ENCODE results near the gene GBF1. TPM values are rescaled to one million over a fixed set of nuclear protein-coding genes. Genes with fewer than 3 reads are reported as not detected.
A peak's percentile ranks its signal among the peaks of the same experiment; 100 is the strongest.

Gene GBF1
- total RNA-seq, 2 donors from 2014 or later: 32.1 to 44.2 TPM

- Mint-ChIP-seq H3K27ac (peak overlapping the region; percentile 38 to 39), H3K9me3 (no peaks in the 10 kb centered on the region), H3K36me3 (peaks cover 0 to 6% of the 10 kb centered on the region in 2 donors)
- ATAC-seq: no peak
- no peak for DNase-seq (ENCODE audit: low spot score in 2 of 2)
These were observed 97.1 kb downstream of the GBF1 start for GRCh38 chr10:102342458-102342857.

DNA sequence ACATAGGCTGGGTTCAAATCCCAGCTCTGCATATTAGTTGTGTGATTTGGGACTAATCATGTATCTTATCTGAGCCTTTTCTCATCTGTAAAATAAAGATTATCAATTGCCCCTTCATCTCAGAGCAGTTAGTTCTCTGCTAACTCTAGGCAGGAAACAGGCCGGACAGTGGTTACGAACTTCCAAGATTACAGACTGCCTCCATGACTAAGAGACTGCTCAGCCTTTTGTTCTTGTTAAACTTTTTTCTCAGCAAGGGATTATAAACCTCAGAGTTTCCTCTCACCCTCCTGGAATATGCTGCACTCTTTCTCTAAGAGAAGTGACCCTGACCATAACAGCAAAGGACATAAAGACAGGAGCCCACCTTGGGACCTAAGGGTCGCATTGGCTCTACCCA is 97.6 kb downstream of the GBF1 start:
- peak overlapping the region in 1 of 2 donors; percentile 39 for H3K27ac Mint-ChIP-seq
- H3K36me3 Mint-ChIP-seq: peaks cover 0 to 6% of the 10 kb centered on the region in 2 donors
- ATAC-seq (no peak), DNase-seq (ENCODE audit: low spot score in 2 of 2) (no peak)
- no peaks in the 10 kb centered on the region for H3K9me3 Mint-ChIP-seq

DNA sequence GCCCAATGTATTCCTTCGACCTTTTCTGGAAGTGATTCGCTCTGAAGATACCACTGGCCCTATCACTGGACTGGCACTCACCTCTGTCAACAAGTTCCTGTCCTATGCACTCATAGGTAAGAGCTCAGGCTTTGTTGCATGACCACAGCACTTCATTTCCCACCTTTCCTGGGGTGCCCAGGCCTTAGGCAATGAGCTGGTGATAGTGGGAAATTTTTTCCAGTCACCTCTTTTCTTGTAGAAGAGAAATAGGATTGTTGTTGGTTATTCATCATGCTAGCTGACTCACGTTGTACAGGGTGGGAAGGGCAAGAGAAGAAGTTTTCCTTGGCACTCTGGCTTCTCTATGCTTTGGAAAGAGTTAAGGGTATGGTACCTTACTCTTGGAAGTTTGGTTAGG is 98.7 kb downstream of the GBF1 start:
- ATAC-seq: peak in 1 of 2 donors; percentile 62
- Mint-ChIP-seq H3K36me3 (peaks cover 0 to 6% of the 10 kb centered on the region in 2 donors), H3K9me3 (no peaks in the 10 kb centered on the region), H3K27ac (peak overlapping the region; percentile 57 to 78)
- DNase-seq (ENCODE audit: low spot score in 2 of 2): no peak

- DNase-seq (ENCODE audit: low spot score in 2 of 2) (peak in 1 of 2 donors; percentile 17), ATAC-seq (peak in 1 of 2 donors; percentile 46)
- H3K9me3 Mint-ChIP-seq: no peaks in the 10 kb centered on the region
- H3K27ac Mint-ChIP-seq: peak overlapping the region in 1 of 2 donors; percentile 35
- peaks cover 0 to 12% of the 10 kb centered on the region in 2 donors for H3K36me3 Mint-ChIP-seq
These were observed 102.0 kb downstream of the GBF1 start for GRCh38 chr10:102347236-102347828.

- Mint-ChIP-seq H3K27ac (no peak overlapping the region), H3K9me3 (no peaks in the 10 kb centered on the region), H3K36me3 (peaks cover 0 to 8% of the 10 kb centered on the region in 2 donors)
- peak in 1 of 2 donors; percentile 83 for DNase-seq (ENCODE audit: low spot score in 2 of 2)
- ATAC-seq: peak; percentile 67 to 77
These were observed 106.9 kb downstream of the GBF1 start for GRCh38 chr10:102352066-102352715.

DNA sequence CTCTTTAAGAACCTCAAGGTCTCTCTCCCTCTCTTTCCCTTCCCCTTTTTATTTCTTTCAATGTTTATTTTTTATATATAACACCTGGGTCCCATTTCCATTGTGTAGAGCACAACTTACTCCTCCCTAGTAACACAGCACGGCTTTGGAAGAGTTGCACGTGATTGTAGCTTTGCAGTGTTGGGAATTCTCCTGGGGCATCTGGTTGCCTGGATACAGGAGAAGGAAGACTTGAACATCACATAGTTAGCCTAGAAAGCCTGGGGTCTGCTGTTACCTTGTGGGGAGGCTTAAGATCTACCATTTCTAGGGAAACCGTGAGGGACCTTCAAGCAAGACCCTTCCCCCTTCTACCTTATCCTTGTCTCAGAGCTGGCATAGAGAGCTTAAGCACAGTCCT is 109.1 kb downstream of the GBF1 start:
- ATAC-seq (no peak), DNase-seq (ENCODE audit: low spot score in 2 of 2) (no peak)
- H3K27ac Mint-ChIP-seq: no peak overlapping the region
- no peaks in the 10 kb centered on the region for H3K9me3 Mint-ChIP-seq
- H3K36me3 Mint-ChIP-seq: peaks cover 11 to 12% of the 10 kb centered on the region in 2 donors

GRCh38 chr10:102358712-102359382 is 113.5 kb downstream of the GBF1 start:
- Mint-ChIP-seq H3K36me3 (peaks cover 31 to 36% of the 10 kb centered on the region in 2 donors), H3K27ac (peak overlapping the region; percentile 37 to 47), H3K9me3 (no peaks in the 10 kb centered on the region)
- ATAC-seq (peak; percentile 84 to 91), DNase-seq (ENCODE audit: low spot score in 2 of 2) (no peak)

GRCh38 chr10:102367441-102367840 is 122.1 kb downstream of the GBF1 start:
- no peak for ATAC-seq
- Mint-ChIP-seq H3K36me3 (peaks cover 24 to 38% of the 10 kb centered on the region in 2 donors), H3K27ac (peak overlapping the region in 1 of 2 donors; percentile 24), H3K9me3 (no peaks in the 10 kb centered on the region)
- no peak for DNase-seq (ENCODE audit: low spot score in 2 of 2)

GRCh38 chr10:102368077-102368476 is 122.7 kb downstream of the GBF1 start:
- no peak for DNase-seq (ENCODE audit: low spot score in 2 of 2)
- Mint-ChIP-seq H3K27ac (peak overlapping the region in 1 of 2 donors; percentile 25), H3K36me3 (peaks cover 17 to 32% of the 10 kb centered on the region in 2 donors), H3K9me3 (no peaks in the 10 kb centered on the region)
- ATAC-seq: no peak

- ATAC-seq: no peak
- DNase-seq (ENCODE audit: low spot score in 2 of 2): no peak
- no peaks in the 10 kb centered on the region for H3K9me3 Mint-ChIP-seq
- no peak overlapping the region for H3K27ac Mint-ChIP-seq
- peaks cover 16 to 19% of the 10 kb centered on the region in 2 donors for H3K36me3 Mint-ChIP-seq
These were observed 126.0 kb downstream of the GBF1 start for GRCh38 chr10:102371295-102371694.

GRCh38 chr10:102375250-102375649 is 129.9 kb downstream of the GBF1 start:
- Mint-ChIP-seq H3K36me3 (peaks cover 13 to 15% of the 10 kb centered on the region in 2 donors), H3K27ac (peak overlapping the region in 1 of 2 donors; percentile 55), H3K9me3 (no peaks in the 10 kb centered on the region)
- peak in 1 of 2 donors; percentile 30 for ATAC-seq
- DNase-seq (ENCODE audit: low spot score in 2 of 2): no peak

GRCh38 chr10:102375867-102376266 is 130.5 kb downstream of the GBF1 start:
- Mint-ChIP-seq H3K27ac (no peak overlapping the region), H3K9me3 (no peaks in the 10 kb centered on the region), H3K36me3 (peaks cover 7 to 9% of the 10 kb centered on the region in 2 donors)
- DNase-seq (ENCODE audit: low spot score in 2 of 2) (no peak), ATAC-seq (no peak)

DNA sequence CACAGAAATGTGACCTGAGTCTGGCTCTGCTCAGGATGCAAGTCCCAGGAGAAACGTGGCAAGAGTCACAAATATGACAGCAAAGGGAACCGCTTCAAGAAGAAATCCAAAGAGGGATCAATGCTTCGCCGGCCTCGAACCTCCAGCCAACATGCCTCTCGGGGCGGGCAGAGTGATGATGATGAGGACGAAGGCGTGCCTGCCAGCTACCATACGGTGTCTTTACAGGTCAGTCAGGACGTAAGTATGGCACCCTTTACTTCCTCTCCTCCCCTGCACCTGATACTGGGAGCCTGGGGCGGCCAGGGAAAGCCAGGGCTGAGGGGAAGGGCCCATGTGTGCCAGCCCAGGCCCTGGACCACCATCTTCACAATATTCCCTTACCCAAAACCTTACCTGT is 131.6 kb downstream of the GBF1 start:
- H3K27ac Mint-ChIP-seq: no peak overlapping the region
- H3K36me3 Mint-ChIP-seq: peaks cover 0 to 7% of the 10 kb centered on the region in 2 donors
- H3K9me3 Mint-ChIP-seq: no peaks in the 10 kb centered on the region
- DNase-seq (ENCODE audit: low spot score in 2 of 2): no peak
- ATAC-seq: no peak

DNA sequence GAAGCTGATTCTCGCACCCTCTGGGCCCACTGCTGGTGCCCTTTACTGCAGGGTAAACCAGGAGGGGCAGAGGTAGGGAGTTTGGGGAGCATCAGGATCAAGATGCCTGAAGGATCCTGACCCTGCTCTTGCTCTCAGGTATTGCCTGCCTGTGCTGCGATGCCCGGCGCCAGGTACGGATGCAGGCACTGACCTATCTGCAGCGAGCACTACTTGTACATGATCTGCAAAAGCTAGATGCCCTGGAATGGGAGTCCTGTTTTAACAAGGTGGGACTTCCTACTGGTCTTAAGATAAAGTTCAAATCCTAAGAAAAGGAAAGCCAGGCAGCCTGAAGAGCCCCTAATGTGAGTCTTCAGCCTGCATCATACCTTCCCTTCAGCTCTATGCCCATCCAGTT is 134.1 kb downstream of the GBF1 start:
- no peak for ATAC-seq
- H3K36me3 Mint-ChIP-seq: peaks cover 0 to 7% of the 10 kb centered on the region in 2 donors
- H3K27ac Mint-ChIP-seq: no peak overlapping the region
- DNase-seq (ENCODE audit: low spot score in 2 of 2): no peak
- H3K9me3 Mint-ChIP-seq: no peaks in the 10 kb centered on the region

DNA sequence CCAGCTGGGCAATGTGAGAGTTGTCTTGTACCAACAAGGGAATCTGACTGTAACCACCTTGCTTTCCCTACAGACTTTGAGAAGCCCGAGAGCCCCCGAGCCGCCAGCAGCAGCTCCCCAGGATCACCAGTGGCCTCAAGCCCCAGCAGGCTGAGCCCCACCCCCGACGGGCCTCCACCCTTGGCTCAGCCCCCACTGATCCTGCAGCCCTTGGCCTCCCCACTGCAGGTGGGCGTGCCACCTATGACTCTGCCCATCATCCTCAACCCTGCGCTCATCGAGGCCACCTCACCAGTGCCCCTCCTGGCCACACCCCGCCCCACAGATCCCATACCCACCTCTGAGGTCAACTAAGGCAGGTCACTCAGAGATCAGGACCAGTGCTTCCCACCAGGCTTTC is 136.7 kb downstream of the GBF1 start:
- peak overlapping the region in 1 of 2 donors; percentile 18 for H3K27ac Mint-ChIP-seq
- DNase-seq (ENCODE audit: low spot score in 2 of 2): no peak
- no peak for ATAC-seq
- no peaks in the 10 kb centered on the region for H3K9me3 Mint-ChIP-seq
- H3K36me3 Mint-ChIP-seq: no peaks in the 10 kb centered on the region

GRCh38 chr10:102382871-102383270 is 137.5 kb downstream of the GBF1 start:
- ATAC-seq (no peak), DNase-seq (ENCODE audit: low spot score in 2 of 2) (no peak)
- H3K36me3 Mint-ChIP-seq: no peaks in the 10 kb centered on the region
- H3K9me3 Mint-ChIP-seq: no peaks in the 10 kb centered on the region
- H3K27ac Mint-ChIP-seq: no peak overlapping the region

- Mint-ChIP-seq H3K36me3 (no peaks in the 10 kb centered on the region), H3K27ac (no peak overlapping the region), H3K9me3 (no peaks in the 10 kb centered on the region)
- DNase-seq (ENCODE audit: low spot score in 2 of 2) (no peak), ATAC-seq (peak in 1 of 2 donors; percentile 42)
These were observed 138.7 kb downstream of the GBF1 start for GRCh38 chr10:102384053-102384452.

Measured in activated naive CD4-positive, alpha-beta T cell treated with anti-CD3 and anti-CD28 coated beads, Interleukin-2, amount 50 U/mL, for 72 hours (primary cell).